GM12874 (cell line): Measurements from ENCODE around the gene MYO10.

ENCODE experiments used
- CTCF ChIP-seq: IDR thresholded peaks from 2 replicates; pipeline ENCODE4 v1.5.1; 2011; ENCODE audit warnings: low read depth, mild to moderate bottlenecking, control low read depth, low read length, moderate library complexity; ENCODE audit not compliant: insufficient read depth

The MYO10 gene

GRCh38 chr5:16883806-16884205 lies 52.3 kb downstream of the MYO10 start:
- no peak for TF ChIP-seq CTCF

- TF ChIP-seq CTCF = no peak
These were observed 52.9 kb downstream of the MYO10 start for GRCh38 chr5:16883176-16883575.

GRCh38 chr5:16881251-16881650 lies 54.8 kb downstream of the MYO10 start:
- no peak for TF ChIP-seq CTCF

GRCh38 chr5:16880547-16880946 lies 55.5 kb downstream of the MYO10 start:
- TF ChIP-seq CTCF = no peak

- TF ChIP-seq CTCF = no peak
These were observed 56.4 kb downstream of the MYO10 start for GRCh38 chr5:16879650-16880049.

GRCh38 chr5:16879191-16879590 lies 56.9 kb downstream of the MYO10 start:
- no peak for TF ChIP-seq CTCF

GRCh38 chr5:16877267-16877935 lies 58.7 kb downstream of the MYO10 start:
- no peak for TF ChIP-seq CTCF
